ENCODE measurements around the gene RAB11FIP3. TPM values are rescaled to one million over a fixed set of nuclear protein-coding genes. Genes with fewer than 3 reads are reported as not detected.

The RAB11FIP3 gene
- total RNA-seq, 1 experiment from 2014 or later, result 12.8 TPM

DNA sequence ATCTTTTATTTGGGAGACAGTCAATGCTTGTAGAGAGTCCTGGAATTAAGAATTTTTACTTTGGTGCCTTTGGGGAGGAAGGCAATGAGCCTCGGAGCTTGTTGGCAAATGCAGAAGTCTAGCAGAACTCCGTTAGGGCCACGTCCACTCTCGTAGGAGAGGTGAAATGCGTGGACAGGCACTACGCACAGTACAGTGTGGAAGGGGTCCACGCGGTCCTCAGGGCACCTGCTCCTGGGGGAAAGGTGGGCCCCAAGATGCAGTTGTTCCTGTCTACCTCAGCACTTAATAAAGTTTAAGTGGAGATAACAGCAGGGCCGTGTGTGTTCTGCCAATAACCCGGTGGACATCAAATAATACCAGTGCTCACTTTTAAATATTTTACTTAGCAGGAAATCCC, 1.8 kb downstream of the RAB11FIP3 start (continued):
- no peak for TF ChIP-seq POLR2A (IDR thresholded peaks at IDR 0.05; ENCODE audit: borderline replicate concordance, extremely low read depth, insufficient read depth, insufficient read length)
- TF ChIP-seq CEBPB (IDR thresholded peaks at IDR 0.05; ENCODE audit: low read depth), result no peak
- no peak for TF ChIP-seq TCF7L2 (IDR thresholded peaks at IDR 0.05; ENCODE audit: borderline replicate concordance, extremely low read depth, insufficient read depth, insufficient read length)
- TF ChIP-seq CBX3 (IDR thresholded peaks at IDR 0.05; ENCODE audit: low read depth), result no peak
- TF ChIP-seq EGR1 (IDR thresholded peaks at IDR 0.05; ENCODE audit: low read depth), result no peak

DNA sequence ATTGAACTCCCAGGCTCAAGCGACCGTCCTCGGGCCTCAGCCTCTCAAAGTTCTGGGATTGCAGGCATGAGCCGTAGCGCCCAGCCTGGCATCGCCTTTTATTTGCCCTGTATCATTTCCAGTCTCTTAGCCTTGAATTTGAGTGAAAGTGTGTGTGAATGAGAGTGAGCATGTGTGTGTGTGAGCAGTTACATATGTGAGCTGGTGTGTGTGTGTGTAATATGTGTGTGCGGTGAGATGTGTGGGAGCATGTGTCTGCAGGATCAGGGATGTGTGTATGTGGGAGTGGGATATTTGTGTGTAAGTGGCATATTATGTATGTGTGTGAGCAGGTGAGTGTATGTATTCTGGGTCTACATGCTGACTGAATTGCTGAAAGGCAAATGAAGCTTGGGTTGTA, 5.5 kb downstream of the RAB11FIP3 start:
- no peak overlapping the region for H3K27ac ChIP-seq (ENCODE audit: low read depth, low read length)
- H3K9me2 ChIP-seq (ENCODE audit: insufficient read depth), result no peaks in the 10 kb centered on the region
- no peaks in the 10 kb centered on the region for H3K9me3 ChIP-seq (ENCODE audit: control insufficient read depth in 1 of 2, insufficient read depth in 1 of 2, low read depth in 1 of 2, low read length in 2 of 2)
- POLR2A ChIA-PET, result no interaction called here
- H3K9ac ChIP-seq (ENCODE audit: low read length), result no peak overlapping the region
- peaks cover 0 to 17% of the 10 kb centered on the region in 2 experiments; a peak in 2 of 4 replicates for H3K4me1 ChIP-seq (ENCODE audit: control insufficient read depth in 1 of 2, insufficient read depth in 2 of 2, low read length in 2 of 2)
- H2AFZ ChIP-seq (ENCODE audit: low read depth, low read length, poor library complexity, severe bottlenecking), result no peak overlapping the region
- no peak overlapping the region for H3K4me3 ChIP-seq (replicated peaks in 1 of 2; ENCODE audit: low read depth in 1 of 2, low read length in 2 of 2)
- no peaks in the 10 kb centered on the region for H3K36me3 ChIP-seq (ENCODE audit: control insufficient read depth in 1 of 2, insufficient read depth in 2 of 2, low read length in 2 of 2)
- intact Hi-C loops (cut with micrococcal nuclease), result no loop called here
- no peak overlapping the region for H3K4me2 ChIP-seq (ENCODE audit: low read length)
- ATAC-seq (no peak), DNase-seq (ENCODE audit: low read depth, low spot score) (no peak)
- no TSS peak for BruUV-seq (replicated peaks)
- no peaks in the 10 kb centered on the region for H3K27me3 ChIP-seq (ENCODE audit: insufficient read depth, low read length)
- no peaks in the 10 kb centered on the region for H4K20me1 ChIP-seq (ENCODE audit: insufficient read depth)
- H3K79me2 ChIP-seq (ENCODE audit: insufficient read depth, low read length), result peaks cover 15% of the 10 kb centered on the region; the same call in 1 of the 2 replicates
- RAD21 ChIA-PET (ENCODE audit: low non-redundant PET in 1 of 2, low total read pairs in 2 of 2, uncharacterized antibody in 2 of 2, unreplicated experiment in 2 of 2), result no interaction called here
- TF ChIP-seq EGR1 (IDR thresholded peaks at IDR 0.05; ENCODE audit: low read depth), result no peak
- TF ChIP-seq TCF7L2 (IDR thresholded peaks at IDR 0.05; ENCODE audit: borderline replicate concordance, extremely low read depth, insufficient read depth, insufficient read length), result no peak
- TF ChIP-seq FOSL1 (IDR thresholded peaks at IDR 0.05; ENCODE audit: low read depth), result no peak
- TF ChIP-seq SRF (IDR thresholded peaks at IDR 0.05; ENCODE audit: low read depth), result no peak
- no peak for TF ChIP-seq ELF1 (IDR thresholded peaks at IDR 0.05; ENCODE audit: borderline replicate concordance, low read depth)
- TF ChIP-seq CBX3 (IDR thresholded peaks at IDR 0.05; ENCODE audit: low read depth), result no peak
- TF ChIP-seq, protein P1, sequence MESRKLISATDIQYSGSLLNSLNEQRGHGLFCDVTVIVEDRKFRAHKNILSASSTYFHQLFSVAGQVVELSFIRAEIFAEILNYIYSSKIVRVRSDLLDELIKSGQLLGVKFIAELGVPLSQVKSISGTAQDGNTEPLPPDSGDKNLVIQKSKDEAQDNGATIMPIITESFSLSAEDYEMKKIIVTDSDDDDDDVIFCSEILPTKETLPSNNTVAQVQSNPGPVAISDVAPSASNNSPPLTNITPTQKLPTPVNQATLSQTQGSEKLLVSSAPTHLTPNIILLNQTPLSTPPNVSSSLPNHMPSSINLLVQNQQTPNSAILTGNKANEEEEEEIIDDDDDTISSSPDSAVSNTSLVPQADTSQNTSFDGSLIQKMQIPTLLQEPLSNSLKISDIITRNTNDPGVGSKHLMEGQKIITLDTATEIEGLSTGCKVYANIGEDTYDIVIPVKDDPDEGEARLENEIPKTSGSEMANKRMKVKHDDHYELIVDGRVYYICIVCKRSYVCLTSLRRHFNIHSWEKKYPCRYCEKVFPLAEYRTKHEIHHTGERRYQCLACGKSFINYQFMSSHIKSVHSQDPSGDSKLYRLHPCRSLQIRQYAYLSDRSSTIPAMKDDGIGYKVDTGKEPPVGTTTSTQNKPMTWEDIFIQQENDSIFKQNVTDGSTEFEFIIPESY (IDR thresholded peaks at IDR 0.05; ENCODE audit: extremely low read depth, insufficient replicate concordance, low read length), result no peak
- TF ChIP-seq RAD21 (IDR thresholded peaks at IDR 0.05; ENCODE audit: low read depth), result no peak
- TF ChIP-seq, protein P2, sequence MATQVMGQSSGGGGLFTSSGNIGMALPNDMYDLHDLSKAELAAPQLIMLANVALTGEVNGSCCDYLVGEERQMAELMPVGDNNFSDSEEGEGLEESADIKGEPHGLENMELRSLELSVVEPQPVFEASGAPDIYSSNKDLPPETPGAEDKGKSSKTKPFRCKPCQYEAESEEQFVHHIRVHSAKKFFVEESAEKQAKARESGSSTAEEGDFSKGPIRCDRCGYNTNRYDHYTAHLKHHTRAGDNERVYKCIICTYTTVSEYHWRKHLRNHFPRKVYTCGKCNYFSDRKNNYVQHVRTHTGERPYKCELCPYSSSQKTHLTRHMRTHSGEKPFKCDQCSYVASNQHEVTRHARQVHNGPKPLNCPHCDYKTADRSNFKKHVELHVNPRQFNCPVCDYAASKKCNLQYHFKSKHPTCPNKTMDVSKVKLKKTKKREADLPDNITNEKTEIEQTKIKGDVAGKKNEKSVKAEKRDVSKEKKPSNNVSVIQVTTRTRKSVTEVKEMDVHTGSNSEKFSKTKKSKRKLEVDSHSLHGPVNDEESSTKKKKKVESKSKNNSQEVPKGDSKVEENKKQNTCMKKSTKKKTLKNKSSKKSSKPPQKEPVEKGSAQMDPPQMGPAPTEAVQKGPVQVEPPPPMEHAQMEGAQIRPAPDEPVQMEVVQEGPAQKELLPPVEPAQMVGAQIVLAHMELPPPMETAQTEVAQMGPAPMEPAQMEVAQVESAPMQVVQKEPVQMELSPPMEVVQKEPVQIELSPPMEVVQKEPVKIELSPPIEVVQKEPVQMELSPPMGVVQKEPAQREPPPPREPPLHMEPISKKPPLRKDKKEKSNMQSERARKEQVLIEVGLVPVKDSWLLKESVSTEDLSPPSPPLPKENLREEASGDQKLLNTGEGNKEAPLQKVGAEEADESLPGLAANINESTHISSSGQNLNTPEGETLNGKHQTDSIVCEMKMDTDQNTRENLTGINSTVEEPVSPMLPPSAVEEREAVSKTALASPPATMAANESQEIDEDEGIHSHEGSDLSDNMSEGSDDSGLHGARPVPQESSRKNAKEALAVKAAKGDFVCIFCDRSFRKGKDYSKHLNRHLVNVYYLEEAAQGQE (IDR thresholded peaks at IDR 0.05; ENCODE audit: low read depth), result no peak
- TF ChIP-seq POLR2A (IDR thresholded peaks at IDR 0.05; ENCODE audit: borderline replicate concordance, extremely low read depth, insufficient read depth, insufficient read length), result no peak
- TF ChIP-seq EZH2 (IDR thresholded peaks at IDR 0.05), result no peak
- TF ChIP-seq, protein P3, sequence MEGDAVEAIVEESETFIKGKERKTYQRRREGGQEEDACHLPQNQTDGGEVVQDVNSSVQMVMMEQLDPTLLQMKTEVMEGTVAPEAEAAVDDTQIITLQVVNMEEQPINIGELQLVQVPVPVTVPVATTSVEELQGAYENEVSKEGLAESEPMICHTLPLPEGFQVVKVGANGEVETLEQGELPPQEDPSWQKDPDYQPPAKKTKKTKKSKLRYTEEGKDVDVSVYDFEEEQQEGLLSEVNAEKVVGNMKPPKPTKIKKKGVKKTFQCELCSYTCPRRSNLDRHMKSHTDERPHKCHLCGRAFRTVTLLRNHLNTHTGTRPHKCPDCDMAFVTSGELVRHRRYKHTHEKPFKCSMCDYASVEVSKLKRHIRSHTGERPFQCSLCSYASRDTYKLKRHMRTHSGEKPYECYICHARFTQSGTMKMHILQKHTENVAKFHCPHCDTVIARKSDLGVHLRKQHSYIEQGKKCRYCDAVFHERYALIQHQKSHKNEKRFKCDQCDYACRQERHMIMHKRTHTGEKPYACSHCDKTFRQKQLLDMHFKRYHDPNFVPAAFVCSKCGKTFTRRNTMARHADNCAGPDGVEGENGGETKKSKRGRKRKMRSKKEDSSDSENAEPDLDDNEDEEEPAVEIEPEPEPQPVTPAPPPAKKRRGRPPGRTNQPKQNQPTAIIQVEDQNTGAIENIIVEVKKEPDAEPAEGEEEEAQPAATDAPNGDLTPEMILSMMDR (IDR thresholded peaks at IDR 0.05 in 2 of 3, conservative IDR thresholded peaks at IDR 0.05 in 1 of 3; ENCODE audit: borderline replicate concordance in 1 of 3, insufficient read depth in 1 of 3, low read depth in 2 of 3, low read length in 2 of 3), result no peak
- CTCF ChIA-PET, result no interaction called here
